Naive thymus-derived CD8-positive, alpha-beta T cell (primary cell): ENCODE data around the gene POU5F1. TPM values are rescaled to one million over a fixed set of nuclear protein-coding genes. Genes with fewer than 3 reads are reported as not detected.

Experiments
- ATAC-seq, 2 donors: fragments of 150-1000 bp; cut with Tn5 transposase in 1 of 2; sonication (Bioruptor Pico), chemical (Tn5 transposase) in 1 of 2; 1 replicate in 1 of 2; 2 replicates in 1 of 2; pipeline ENCODE4 v1.10.0; 2021; ENCODE audit warnings: mild to moderate bottlenecking in 2 of 2, moderate library complexity in 2 of 2
- POLR2A ChIA-PET: fragments of 350-600 bp; sonication (Branson Sonifier 250); formaldehyde crosslinking; loops from one replicate; lab custom pipeline; 2021; ENCODE audit warnings: antibody characterized with exemption; lab: Charles Lee
- DNase-seq, 10 donors: peaks; one replicate each; pipeline versions ENCODE4 v3.0.0 to v3.0.0-alpha.2; 2020 to 2022
- H3K27ac Mint-ChIP-seq, 10 donors: one replicate each; pipeline ENCODE4 v1.8.0; 2020 to 2022; ENCODE audit warnings: mild to moderate bottlenecking in 10 of 10, mixed read lengths in 10 of 10, moderate library complexity in 4 of 10, inconsistent platforms in 1 of 10
- H3K27me3 Mint-ChIP-seq, 5 donors: one replicate each; pipeline ENCODE4 v1.8.0; 2021 to 2022; ENCODE audit warnings: mixed read lengths in 5 of 5
- H3K36me3 Mint-ChIP-seq, 3 donors: one replicate each; pipeline ENCODE4 v1.8.0; 2020 to 2022; ENCODE audit warnings: mixed read lengths in 3 of 3, mild to moderate bottlenecking in 2 of 3, inconsistent platforms in 1 of 3
- H3K4me1 Mint-ChIP-seq, 4 donors: one replicate each; pipeline ENCODE4 v1.8.0; 2021 to 2022; ENCODE audit warnings: mixed read lengths in 4 of 4
- H3K4me3 Mint-ChIP-seq, 10 donors: one replicate each; pipeline ENCODE4 v1.8.0; 2020 to 2022; ENCODE audit warnings: mild to moderate bottlenecking in 10 of 10, mixed read lengths in 10 of 10, moderate library complexity in 6 of 10, inconsistent platforms in 1 of 10
- H3K9me3 Mint-ChIP-seq, 9 donors: one replicate each; pipeline ENCODE4 v1.8.0; 2020 to 2022; ENCODE audit warnings: mixed read lengths in 9 of 9, mild to moderate bottlenecking in 3 of 9, inconsistent platforms in 1 of 9, moderate library complexity in 1 of 9
- polyA plus RNA-seq, 3 donors: library from polyadenylated mRNA; unstranded; fragments of 300-500 nt; fragmentation: Illumina TruSeq; gene quantifications; one replicate each; pipeline ENCODE4 v1.2.3, GENCODE V29; 2021
- total RNA-seq, 8 experiments: library from RNA in 2 of 8; stranded (reverse) in 2 of 8; gene quantifications; one replicate each; pipeline ENCODE4 v1.2.3 and lab custom pipeline; 2021 to 2026

POU5F1 gene
- total and polyA plus RNA-seq, 5 experiments from 2014 or later: 0.85 to 1.6 TPM; not detected in 3

DNA sequence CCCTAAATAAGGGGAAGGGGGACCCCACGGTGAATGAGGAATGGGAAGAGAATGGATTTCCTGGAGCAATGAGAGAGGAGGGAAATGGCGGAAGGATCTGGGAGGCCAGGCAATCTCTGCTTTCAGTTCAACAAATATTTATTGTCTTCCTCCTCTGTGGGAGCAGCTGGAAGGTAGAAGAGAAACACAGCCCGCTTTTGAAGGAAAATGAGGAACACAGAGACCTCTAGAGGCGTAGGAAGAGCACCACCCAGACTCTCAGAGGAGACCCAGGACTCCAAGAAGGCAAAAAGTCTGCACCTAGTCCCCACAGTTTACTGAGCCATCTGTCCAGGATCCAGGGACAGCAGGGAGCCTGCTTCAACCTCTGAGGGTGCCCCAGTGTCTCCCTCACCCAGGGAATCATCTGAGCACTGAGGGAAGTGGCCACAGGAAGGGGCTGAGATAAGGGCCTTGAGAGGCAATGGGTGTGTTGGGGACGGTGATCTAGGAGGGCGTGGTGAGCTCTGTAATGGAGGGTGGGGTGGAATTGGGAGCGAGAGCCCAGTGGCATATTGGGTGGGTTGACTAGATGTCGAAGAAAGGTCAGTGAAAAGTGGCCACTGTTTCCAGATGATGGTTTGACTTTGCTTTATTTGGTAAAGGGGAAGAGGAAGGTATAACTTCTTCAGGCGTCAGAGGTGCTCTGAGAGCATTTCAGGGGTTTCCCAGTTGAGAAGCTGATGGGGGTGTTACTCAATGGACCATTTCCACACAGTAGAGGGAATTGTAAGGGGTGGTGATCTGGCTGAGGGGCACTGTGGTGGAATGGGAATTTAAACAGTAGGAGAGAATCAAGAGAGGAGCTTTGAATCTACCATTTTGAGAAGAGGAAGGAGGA is 55.3 kb downstream of the POU5F1 start:
- Mint-ChIP-seq H3K9me3 (no peaks in the 10 kb centered on the region), H3K27me3 (peaks cover 0 to 12% (median 6%) of the 10 kb centered on the region in 5 donors), H3K36me3 (no peaks in the 10 kb centered on the region), H3K27ac (peak overlapping the region in 2 of 10 donors; percentile 16 to 21), H3K4me1 (peaks cover 3 to 8% (median 4%) of the 10 kb centered on the region in 4 donors), H3K4me3 (no peak overlapping the region)
- POLR2A ChIA-PET: interaction anchor here (0.9 to 1.2 kb wide), 4 partner anchors 11 to 200 kb away, joined by 3 to 4 read pairs (median 3); no protein-coding TSS in a partner anchor
- ATAC-seq: peak; percentile 63 to 72
- no peak for DNase-seq

- Mint-ChIP-seq H3K4me3 (no peak within 1 kb of the TSS), H3K9me3 (no peaks in the 10 kb centered on the region), H3K36me3 (no peaks in the 10 kb centered on the region), H3K27me3 (peaks cover 2 to 13% (median 11%) of the 10 kb centered on the region in 5 donors), H3K4me1 (peaks cover 3 to 8% (median 4%) of the 10 kb centered on the region in 4 donors), H3K27ac (peak within 1 kb of the TSS in 3 of 10 donors; percentile 16 to 21 (median 20))
- no peak for DNase-seq
- POLR2A ChIA-PET: interaction anchor here (0.9 to 1.2 kb wide), 4 partner anchors 10 to 199 kb away, joined by 3 to 4 read pairs (median 3); no protein-coding TSS in a partner anchor
- no peak for ATAC-seq
Measured at GRCh38 chr6:31114541-31114878, 56.0 kb downstream of the POU5F1 start, which contains the start of gene PSORS1C1. TSS of gene PSORS1C1 (plus strand) at chr6:31114800. CDS start at chr6:31129633, 14,833 bp downstream.

Other genes with a start within 250 kb of the POU5F1 start
- not detected for gene SFTA2, start 238.5 kb downstream of the POU5F1 start, total RNA-seq
- under 1 TPM in 1 of 3 donors, not detected in 2; 0.30 TPM for gene SFTA2, start 238.5 kb downstream of the POU5F1 start, polyA plus RNA-seq
- not detected for gene MUCL3, start 229.7 kb downstream of the POU5F1 start, total RNA-seq
- gene MUCL3, start 229.7 kb downstream of the POU5F1 start, polyA plus RNA-seq: not detected
- not detected for gene MUC21, start 187.0 kb downstream of the POU5F1 start, total RNA-seq
- gene MUC21, start 187.0 kb downstream of the POU5F1 start, polyA plus RNA-seq: not detected
- not detected for gene MUC22, start 160.2 kb downstream of the POU5F1 start, total RNA-seq
- gene MUC22, start 160.2 kb downstream of the POU5F1 start, polyA plus RNA-seq: not detected
- gene C6orf15, start 58.1 kb downstream of the POU5F1 start, total RNA-seq: not detected
- gene C6orf15, start 58.1 kb downstream of the POU5F1 start, polyA plus RNA-seq: not detected
- not detected for gene PSORS1C1, start 55.9 kb downstream of the POU5F1 start, total RNA-seq
- not detected for gene PSORS1C1, start 55.9 kb downstream of the POU5F1 start, polyA plus RNA-seq
- gene CDSN, start 50.2 kb downstream of the POU5F1 start, total RNA-seq: not detected
- not detected for gene CDSN, start 50.2 kb downstream of the POU5F1 start, polyA plus RNA-seq
- gene PSORS1C2, start 31.6 kb downstream of the POU5F1 start, total RNA-seq: not detected
- not detected for gene PSORS1C2, start 31.6 kb downstream of the POU5F1 start, polyA plus RNA-seq
- 10 to 100 TPM; 36.4 to 37.8 TPM for gene CCHCR1, start 12.9 kb downstream of the POU5F1 start, total RNA-seq
- 1 to 10 TPM; 6.3 to 9.2 (median 6.4) TPM for gene CCHCR1, start 12.9 kb downstream of the POU5F1 start, polyA plus RNA-seq
- 10 to 100 TPM in 1 of 2 experiments, 1 to 10 TPM in 1; 9.3 to 10.2 TPM for gene TCF19, start 12.1 kb downstream of the POU5F1 start, total RNA-seq
- 1 to 10 TPM; 5.6 to 9.7 (median 8.4) TPM for gene TCF19, start 12.1 kb downstream of the POU5F1 start, polyA plus RNA-seq
- 1,000 to 10,000 TPM; 1,354 to 1,362 TPM for gene HLA-C, start 101.4 kb upstream of the POU5F1 start, total RNA-seq
- 1,000 to 10,000 TPM; 2,582 to 3,026 (median 3,019) TPM for gene HLA-C, start 101.4 kb upstream of the POU5F1 start, polyA plus RNA-seq
- gene HLA-B, start 186.5 kb upstream of the POU5F1 start, total RNA-seq: 1,000 to 10,000 TPM; 5,337 to 5,382 TPM
- 1,000 to 10,000 TPM; 5,978 to 8,548 (median 7,722) TPM for gene HLA-B, start 186.5 kb upstream of the POU5F1 start, polyA plus RNA-seq
- gene MICA, start 232.9 kb upstream of the POU5F1 start, total RNA-seq: 10 to 100 TPM; 21.0 to 21.9 TPM
- gene MICA, start 232.9 kb upstream of the POU5F1 start, polyA plus RNA-seq: 1 to 10 TPM; 3.7 to 5.8 (median 5.5) TPM